Measurements from ENCODE around the gene WIZ. TPM values are rescaled to one million over a fixed set of nuclear protein-coding genes. Genes with fewer than 3 reads are reported as not detected.

The WIZ gene
- total and polyA plus RNA-seq, 2 of the 8 experiments (the other 6 are each of a cell fraction or from before 2014, with no cell fraction given): 12.5 to 33.2 TPM

- H3K4me2 ChIP-seq (ENCODE audit: insufficient read depth in 1 of 2, low read depth in 2 of 2, low read length in 2 of 2): no peak overlapping the region
- H3K27me3 ChIP-seq (replicated peaks in 1 of 4; ENCODE audit: control insufficient read depth in 3 of 4, extremely low read depth in 1 of 4, insufficient read depth in 3 of 4, low read length in 3 of 4): no peaks in the 10 kb centered on the region
- no peak overlapping the region for H4K5ac ChIP-seq (ENCODE audit: insufficient read length, low read depth, low read length)
- H2BK5ac ChIP-seq (ENCODE audit: low read depth, low read length): no peak overlapping the region
- H4K20me1 ChIP-seq (replicated peaks in 1 of 2; ENCODE audit: control insufficient read depth in 1 of 2, insufficient read depth in 2 of 2, low read length in 2 of 2): peaks cover 7 to 29% of the 10 kb centered on the region in 2 experiments
- 0 out of 2 replicates have a peak overlapping the region, but pooled peaks have one; percentile 63 for H4K8ac ChIP-seq (ENCODE audit: extremely low read depth, insufficient read depth, low read length)
- no peak overlapping the region for H3K4ac ChIP-seq (replicated peaks; ENCODE audit: insufficient read length, low read depth, low read length)
- H3K23me2 ChIP-seq (ENCODE audit: low read depth, low read length): no peaks in the 10 kb centered on the region
- no peak overlapping the region for H2BK15ac ChIP-seq (ENCODE audit: low read length)
- no peak for FAIRE-seq
- H3K36me3 ChIP-seq (ENCODE audit: control insufficient read depth in 2 of 4, insufficient read depth in 4 of 4, low read length in 3 of 4): peaks cover 21 to 63% (median 46%) of the 10 kb centered on the region in 4 experiments
- H3K4me3 ChIP-seq (ENCODE audit: extremely low read depth in 1 of 4, insufficient read depth in 2 of 4, low read depth in 3 of 4, low read length in 4 of 4): no peak overlapping the region
- peaks cover 20 to 47% of the 10 kb centered on the region in 2 experiments; a peak in 3 of 4 replicates for H3K79me2 ChIP-seq (ENCODE audit: control insufficient read depth in 1 of 2, insufficient read depth in 2 of 2, low read length in 2 of 2)
- no peak overlapping the region for H3K56ac ChIP-seq (replicated peaks; ENCODE audit: insufficient read length, low read depth, low read length)
- no peak overlapping the region for H2AK5ac ChIP-seq (ENCODE audit: low read depth, low read length)
- DNase-seq (ENCODE audit: low read depth in 1 of 2, low spot score in 2 of 2): no peak
- H3K18ac ChIP-seq (ENCODE audit: extremely low read depth, low read length): no peak overlapping the region
- H2BK12ac ChIP-seq (ENCODE audit: low read depth, low read length): no peak overlapping the region
- H3K23ac ChIP-seq (ENCODE audit: insufficient read length): no peak overlapping the region
- 94% methylated on average over 17 of the region's 17 CpGs; no CpG with 5 or more reads in 1 of the 2 experiments for WGBS, 2 experiments (ENCODE audit: extremely low coverage in 1 of 2, insufficient coverage in 1 of 2, insufficient read length in 1 of 2, insufficient replicate concordance in 2 of 2, low coverage in 1 of 2, low lambda C conversion rate in 2 of 2, missing lambda C conversion rate in 1 of 2)
- H3K9ac ChIP-seq (replicated peaks in 1 of 4; ENCODE audit: extremely low read depth in 1 of 4, low read depth in 3 of 4, low read length in 3 of 4): no peak overlapping the region
- POLR2A ChIA-PET (ENCODE audit: partially characterized antibody): interaction anchor here (1.0 to 5.4 kb wide), 3 partner anchors 7 to 14 kb away, joined by 3 to 37 read pairs (median 3); partner anchors contain the start of gene AKAP8
- no peak overlapping the region for H3K14ac ChIP-seq (ENCODE audit: insufficient read length)
- no peak overlapping the region for H3K27ac ChIP-seq (ENCODE audit: low read depth, low read length)
- H2BK20ac ChIP-seq (ENCODE audit: low read length): no peak overlapping the region
- no peak overlapping the region for H4K91ac ChIP-seq (replicated peaks; ENCODE audit: insufficient read length, low read length)
- no peaks in the 10 kb centered on the region; a peak in 2 of 7 replicates for H3K4me1 ChIP-seq (replicated peaks in 1 of 4; ENCODE audit: control insufficient read depth in 3 of 4, insufficient read depth in 4 of 4, low read length in 3 of 4)
- no peak overlapping the region for H2AFZ ChIP-seq (ENCODE audit: low read length)
- H3K79me1 ChIP-seq (ENCODE audit: low read depth, low read length): peaks cover 23% of the 10 kb centered on the region
- no peaks in the 10 kb centered on the region for H3K9me3 ChIP-seq (ENCODE audit: insufficient read depth in 2 of 2, low read depth in 1 of 2, low read length in 1 of 2)
- H2BK120ac ChIP-seq (replicated peaks; ENCODE audit: low read depth, low read length): no peak overlapping the region
- CTCF ChIA-PET (ENCODE audit: partially characterized antibody): interaction anchor here (0.8 to 1.6 kb wide), 4 partner anchors 12 to 120 kb away, joined by 3 to 4 read pairs (median 4); no protein-coding TSS in a partner anchor
- TF ChIP-seq EP300 (IDR thresholded peaks at IDR 0.05; ENCODE audit: borderline replicate concordance in 1 of 2, low read depth in 2 of 2, low read length in 2 of 2) (no peak), PHF8 (conservative IDR thresholded peaks at IDR 0.05; ENCODE audit: low read depth, low read length) (no peak), JUND (IDR thresholded peaks at IDR 0.05; ENCODE audit: low read length) (no peak), GABPA (IDR thresholded peaks at IDR 0.05; ENCODE audit: borderline replicate concordance, insufficient read depth, low read length) (no peak), USF2 (IDR thresholded peaks at IDR 0.05; ENCODE audit: low read length) (no peak), POLR2A (IDR thresholded peaks at IDR 0.05; ENCODE audit: control extremely low read depth in 1 of 2, low read depth in 2 of 2, low read length in 2 of 2) (no peak), CTCF (IDR thresholded peaks at IDR 0.05; ENCODE audit: control extremely low read depth in 1 of 3, insufficient read depth in 1 of 3, low read depth in 1 of 3, low read length in 3 of 3) (no peak), CREB1 (IDR thresholded peaks at IDR 0.05) (no peak), EZH2 (IDR thresholded peaks at IDR 0.05; ENCODE audit: low read depth, low read length, severe bottlenecking) (no peak)
Measured at GRCh38 chr19:15371786-15372380, 77.9 kb downstream of the WIZ start.

All from H1 (cell line).